GM19043 (cell line): ENCODE results near the gene ECE1.
"Not testable (repeated sequence)": the region's sequence is repeated elsewhere in the genome, so short reads cannot be mapped to it uniquely, and the experiment has no call there.

Experiments used
- ATAC-seq: cut with Tn5 transposase; IDR thresholded peaks from one replicate; pipeline ENCODE4 v1.9.1; 2021; ENCODE audit warnings: low read depth; ENCODE audit not compliant: unreplicated experiment

ECE1 gene

DNA sequence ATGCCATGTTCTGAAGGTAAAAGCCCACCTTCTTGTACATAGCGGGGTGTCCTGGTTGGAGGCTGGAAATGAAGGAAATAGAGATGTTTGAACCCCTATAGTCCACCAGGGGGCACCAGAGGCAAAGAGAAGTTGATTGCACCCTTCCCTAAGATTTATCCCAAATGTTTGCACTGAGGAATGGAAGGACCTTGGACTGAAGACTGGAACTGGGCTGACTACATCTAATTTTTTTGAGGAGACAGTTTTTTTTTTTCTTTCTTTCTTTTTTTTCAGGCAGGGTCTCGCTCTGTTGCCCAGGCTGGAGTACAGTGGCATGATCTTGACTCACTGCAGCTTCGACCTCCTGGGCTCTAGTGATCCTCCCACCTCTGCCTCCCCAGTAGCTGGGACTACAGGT is 58.2 kb downstream of the ECE1 start:
- no peak for ATAC-seq

DNA sequence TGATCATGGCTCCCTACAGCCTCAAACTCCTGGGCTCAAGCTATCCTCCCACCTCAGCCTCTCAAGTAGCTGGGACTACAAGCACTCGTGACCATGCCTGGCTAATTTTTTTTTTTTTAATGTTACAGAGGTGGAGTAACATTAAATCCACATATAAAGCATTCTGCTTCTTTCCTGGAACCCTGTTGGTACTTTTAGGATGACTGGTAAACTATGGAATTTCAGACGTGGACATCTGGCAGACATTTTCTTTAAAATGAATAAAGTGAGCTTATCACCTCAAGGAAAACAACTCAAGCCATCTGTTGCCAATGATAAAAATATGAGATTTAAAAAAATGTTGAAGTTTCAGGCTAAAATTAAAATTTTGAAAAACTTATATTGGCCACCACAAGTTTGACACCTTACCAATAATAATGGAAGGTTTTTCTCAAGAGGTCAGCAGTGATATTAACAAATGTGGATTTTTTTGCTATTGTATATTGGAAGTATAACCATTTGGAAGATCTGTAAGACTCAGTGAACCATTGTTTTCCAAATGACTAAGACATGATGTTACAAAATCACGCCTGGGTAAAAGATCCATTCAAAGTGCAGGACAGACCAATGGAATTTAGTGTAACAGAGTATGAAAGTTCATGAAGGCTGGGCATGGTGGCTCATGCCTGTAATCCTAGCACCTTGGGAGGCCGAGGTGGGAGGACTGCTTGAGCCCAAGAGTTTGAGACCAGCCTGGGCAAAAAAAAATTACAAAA is 60.8 kb downstream of the ECE1 start:
- no peak for ATAC-seq

DNA sequence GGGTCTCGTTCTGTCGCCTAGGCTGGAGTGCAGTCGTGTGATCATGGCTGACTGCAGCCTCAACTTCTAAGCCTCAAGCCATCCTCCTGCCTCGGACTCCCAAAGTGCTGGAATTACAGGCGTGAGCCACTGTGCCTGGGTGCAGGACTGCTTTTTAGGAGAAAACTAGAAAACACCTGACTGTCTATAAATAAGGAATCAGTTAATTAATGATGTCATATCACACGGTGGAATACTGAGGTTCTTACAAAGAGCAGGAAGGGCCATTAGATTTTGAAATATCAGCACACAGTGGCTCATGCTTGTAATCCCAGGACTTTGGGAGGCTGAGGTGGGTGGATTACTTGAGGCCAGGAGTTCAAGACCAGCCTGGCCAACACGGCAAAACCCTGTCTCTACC is 62.0 kb downstream of the ECE1 start:
- ATAC-seq, result not testable (repeated sequence)

DNA sequence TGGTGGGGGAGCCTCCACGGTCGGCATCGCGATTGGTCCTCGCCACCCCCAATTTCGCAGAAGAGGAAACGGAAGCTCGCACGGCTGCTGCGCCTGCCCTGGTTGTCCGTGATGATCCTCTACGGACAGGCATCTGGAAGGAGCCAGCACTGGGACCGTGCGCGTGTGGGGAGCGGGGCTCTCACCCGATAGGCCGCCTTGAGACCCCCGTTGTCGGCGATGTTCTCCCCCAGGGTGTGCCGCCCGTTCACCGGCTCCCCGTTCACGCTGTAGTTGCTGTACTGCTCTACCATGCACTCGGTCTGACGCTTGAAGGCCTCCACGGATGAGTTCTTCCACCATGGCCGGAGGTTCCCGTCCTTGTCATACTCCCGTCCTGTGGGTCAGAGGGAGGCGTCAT is 65.2 kb downstream of the ECE1 start:
- no peak for ATAC-seq

DNA sequence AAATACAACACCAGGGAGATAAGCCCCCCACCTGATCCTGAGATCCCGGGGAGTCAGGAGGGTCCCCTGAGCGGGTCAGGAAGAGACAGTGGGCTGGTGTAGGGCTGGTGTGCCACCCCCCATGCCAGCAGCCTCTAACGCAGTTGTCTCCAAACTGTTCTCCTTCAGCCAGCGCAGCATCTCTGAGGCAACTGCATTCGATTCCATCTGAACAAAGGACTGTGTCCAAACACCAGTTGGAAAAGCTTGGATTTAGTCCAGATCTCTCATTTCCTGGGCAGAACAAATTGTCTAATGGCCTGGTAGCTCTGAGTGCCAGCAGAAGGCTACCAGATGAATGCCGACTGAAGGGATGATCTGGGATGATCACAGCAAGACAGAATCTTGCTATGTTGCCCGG is 69.4 kb downstream of the ECE1 start:
- ATAC-seq, result no peak

DNA sequence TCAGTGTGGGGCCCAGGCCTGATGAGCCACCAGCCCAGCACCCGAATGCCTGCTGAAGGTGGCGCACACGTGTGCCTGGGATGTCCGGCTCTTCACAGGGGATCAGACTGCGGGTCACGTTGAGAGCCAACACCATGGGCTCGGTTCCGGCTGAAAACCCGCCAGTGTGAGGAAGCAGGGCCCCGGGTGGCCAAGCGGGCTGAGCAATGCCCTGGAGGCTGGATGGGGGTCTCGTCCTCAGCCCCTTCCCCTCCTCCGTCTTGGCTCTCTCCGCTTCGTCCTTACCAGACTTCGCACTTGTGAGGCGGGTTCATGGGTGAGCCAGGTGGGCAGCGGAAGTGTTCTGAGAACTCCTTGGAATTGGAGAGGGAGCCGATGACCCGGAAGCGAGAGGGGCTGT is 70.6 kb downstream of the ECE1 start:
- no peak for ATAC-seq

DNA sequence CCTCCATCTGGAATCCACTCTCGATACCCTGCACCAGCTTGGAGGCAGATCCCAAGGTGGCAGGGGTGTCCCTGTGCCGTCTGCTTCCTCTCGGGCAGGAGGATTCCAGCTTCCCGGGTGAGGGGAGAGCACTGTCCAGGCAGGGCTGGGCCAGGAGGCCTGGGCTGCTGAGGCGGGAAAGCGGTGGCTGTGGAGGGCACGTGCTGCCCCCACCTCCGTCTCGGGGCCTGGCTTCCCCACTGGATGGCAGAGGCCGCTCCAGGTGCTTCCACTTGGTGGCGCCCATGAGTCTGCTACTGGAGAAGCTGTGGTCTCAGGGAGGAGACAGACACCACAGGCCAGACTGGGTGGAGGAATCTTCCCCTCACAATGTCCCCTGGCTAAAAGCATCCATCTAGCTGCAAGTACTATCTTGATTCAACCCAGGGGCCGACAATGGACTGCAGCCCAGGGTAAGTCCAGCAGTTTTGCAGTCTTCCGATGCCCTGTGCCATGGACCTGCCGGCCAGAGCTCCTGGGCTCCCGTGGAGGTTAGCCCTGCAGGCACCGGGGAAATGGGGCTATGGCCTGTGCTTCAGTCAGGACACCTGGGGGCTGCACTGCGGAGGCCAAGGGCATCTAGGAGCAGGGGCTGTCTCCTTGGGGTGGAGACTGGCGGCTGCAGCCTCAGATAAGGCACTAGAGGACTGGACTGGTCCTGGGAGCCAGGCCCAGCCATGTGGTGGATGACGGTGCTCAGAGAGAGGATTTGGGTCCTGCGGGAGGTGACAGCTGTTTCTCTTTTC is 72.3 kb downstream of the ECE1 start:
- no peak for ATAC-seq

DNA sequence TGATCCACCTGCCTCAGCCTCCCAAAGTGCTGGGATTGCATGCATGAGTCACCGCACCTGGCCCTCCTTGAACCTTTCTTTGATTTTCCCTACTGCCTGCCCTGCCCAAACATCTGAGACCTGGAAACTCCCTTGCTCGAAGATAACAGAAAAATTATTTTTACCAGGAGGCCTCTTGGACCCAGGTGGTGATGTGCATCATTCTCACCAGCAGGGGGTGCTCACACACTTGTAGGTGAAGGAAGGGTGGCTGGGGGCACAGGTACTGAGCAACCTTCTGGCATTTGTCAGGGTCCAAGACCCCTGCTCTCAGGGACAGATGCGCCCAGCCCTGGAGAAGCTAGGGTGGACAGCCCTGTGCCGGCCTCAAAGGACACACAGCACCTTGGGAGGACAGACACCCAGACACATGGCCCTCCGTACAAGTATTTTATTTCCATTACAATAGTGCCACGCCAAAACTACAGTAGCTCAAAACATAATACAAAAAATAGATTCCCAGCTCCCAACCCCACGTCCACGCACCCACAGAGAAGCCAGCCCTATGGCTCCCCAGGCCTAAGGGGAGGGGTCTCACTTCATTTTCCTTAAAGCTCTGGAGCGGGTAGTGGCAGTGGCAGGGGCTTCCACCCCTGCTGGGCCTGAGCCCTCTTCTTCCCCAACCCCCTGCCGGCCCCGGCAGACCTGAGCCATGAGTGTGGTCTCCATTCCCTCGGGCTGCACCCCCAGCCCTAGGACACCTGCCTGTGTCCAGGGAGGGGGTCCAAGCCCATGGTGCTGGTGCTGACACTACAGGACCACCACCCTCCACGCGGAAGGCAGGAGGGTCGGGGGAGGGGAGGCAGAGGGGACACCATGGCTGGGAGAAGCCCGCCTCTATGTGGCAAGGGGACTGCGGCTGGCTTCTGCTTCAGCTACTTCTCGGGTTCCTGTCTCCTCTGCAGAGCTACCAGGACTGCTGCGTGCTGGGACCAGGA is 73.1 kb downstream of the ECE1 start:
- no peak for ATAC-seq

DNA sequence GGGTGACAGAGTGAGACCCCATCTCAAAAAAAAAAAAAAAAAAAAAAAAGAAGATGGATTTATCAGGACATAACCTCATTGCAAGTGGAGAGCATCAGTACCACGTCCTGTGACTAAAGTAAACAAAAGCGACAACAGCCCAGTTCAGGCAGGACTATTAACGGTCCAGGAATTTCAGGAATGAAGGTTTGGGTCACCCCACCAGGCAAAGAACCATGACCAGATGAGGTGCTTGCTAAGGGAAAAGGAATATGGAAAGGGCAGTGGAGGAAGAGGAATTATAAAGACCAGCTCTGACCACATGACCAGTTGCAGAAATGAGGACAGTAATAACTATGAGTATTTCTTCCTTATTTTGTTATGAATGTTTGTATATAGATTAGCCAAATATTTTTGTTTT is 78.1 kb downstream of the ECE1 start:
- ATAC-seq, result no peak

DNA sequence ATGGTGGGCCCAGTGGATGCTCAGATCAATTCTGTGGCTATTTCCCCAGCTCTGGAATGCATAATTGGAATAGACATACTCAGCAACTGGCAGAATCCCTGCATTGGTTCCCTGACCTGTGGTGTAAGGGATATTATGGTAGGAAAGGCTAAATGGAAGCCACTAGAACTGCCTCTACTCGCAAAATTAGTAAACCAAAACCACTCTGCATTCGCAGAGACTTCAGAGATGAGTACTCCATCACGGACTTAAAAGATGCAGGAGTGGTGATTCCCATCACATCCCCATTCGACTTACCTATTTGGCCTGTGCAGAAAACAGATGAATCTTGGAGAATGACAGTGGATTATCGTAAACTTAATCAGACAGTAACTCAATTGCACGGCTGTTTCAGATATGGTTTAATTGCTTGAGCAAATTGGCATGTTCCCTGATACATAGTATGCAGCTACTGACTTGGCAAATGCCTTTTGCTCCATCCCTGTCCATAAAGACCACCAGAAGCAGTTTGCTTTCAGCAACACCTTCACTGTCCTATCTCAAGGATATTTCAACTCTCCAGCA is 82.0 kb downstream of the ECE1 start:
- ATAC-seq, result not testable (repeated sequence)

DNA sequence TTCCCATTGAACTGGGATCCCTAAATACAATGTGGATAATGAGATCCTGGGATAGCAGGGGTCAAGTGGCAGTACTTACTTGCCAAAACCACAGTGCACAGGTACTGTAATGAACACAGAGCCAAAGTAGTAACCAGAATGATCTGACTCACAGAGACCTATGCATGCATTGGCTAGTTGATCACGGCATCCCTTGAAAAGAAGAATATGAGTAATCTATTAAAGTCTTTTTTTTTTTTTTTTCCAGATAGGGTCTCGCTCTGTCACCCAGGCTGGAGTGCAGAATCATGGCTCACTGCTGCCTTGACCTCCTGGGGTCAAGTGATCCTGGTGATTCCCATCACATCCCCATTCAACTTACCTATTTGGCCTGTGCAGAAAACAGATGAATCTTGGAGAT is 84.1 kb downstream of the ECE1 start:
- no peak for ATAC-seq

DNA sequence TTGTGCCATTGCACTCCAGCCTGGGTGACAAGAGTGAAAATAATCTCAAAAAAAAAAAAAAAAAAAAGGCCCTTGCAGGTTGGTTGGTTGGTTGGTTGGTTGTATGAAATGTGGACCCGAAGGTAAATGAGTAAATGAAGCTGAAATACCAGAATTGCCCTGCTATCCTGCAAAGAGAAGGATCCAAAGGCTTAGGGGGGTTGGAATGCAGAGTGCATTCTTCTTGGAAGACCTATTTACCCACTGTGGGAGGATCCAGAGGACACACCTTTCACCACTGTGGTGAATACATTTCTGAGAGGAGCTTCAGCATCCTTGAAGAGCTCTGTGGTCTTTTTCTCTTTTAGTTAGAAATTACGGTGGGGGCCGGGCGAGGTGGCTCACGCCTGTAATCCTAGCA is 84.8 kb downstream of the ECE1 start:
- ATAC-seq, result no peak

DNA sequence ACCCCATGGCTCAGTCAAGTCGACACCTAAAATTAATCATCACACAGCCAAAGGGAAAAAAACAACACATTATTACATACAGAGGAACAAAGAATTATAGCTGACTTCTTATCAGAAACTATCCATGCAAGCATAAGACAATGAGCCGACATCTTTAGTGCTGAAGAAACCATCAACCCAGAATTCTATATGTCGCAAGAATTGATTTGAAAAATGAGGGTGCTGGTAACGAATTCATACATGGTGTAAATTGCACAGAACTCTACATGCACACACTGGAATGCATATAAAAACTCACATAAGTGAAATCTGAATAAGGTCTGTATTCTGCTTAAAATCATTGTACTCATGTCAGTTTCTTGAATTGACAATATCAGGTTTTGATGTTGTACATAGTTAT is 88.6 kb downstream of the ECE1 start:
- ATAC-seq, result no peak

DNA sequence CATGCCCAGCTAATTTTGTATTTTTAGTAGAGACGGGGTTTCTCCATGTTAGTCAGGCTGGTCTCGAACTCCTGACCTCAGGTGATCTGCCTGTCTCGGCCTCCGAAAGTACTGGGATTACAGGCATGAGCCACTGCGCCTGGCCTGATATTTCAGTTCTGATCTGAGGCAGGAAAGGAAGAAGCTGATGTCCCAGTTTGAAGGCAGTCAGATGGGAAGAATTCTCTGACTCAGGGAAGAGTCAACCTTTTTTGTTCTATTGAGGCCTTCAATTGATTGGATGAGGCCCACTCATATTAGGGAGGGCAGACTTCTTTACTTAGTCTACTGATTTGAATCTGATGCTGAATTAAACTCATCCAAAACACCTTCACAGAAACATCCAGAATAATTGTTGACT is 89.0 kb downstream of the ECE1 start:
- ATAC-seq, result not testable (repeated sequence)

DNA sequence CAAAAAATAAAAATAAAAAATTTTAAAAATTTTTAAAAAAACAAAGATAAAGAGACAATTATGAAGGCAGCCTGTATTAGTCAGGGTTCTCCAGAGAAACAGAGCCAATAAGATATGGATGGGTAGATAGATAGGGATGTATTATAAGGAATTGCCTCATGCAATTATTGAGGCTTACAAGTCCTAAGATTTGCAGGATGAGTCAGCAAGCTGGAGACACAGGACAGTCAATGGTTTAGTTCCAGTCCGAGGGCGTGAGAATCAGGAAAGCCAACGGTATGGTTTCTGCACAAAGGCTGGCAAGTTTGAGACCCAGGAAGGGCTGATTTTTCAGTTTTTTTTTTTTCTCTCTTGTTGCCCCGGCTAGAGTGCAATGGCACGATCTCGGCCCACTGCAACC is 89.5 kb downstream of the ECE1 start:
- no peak for ATAC-seq

DNA sequence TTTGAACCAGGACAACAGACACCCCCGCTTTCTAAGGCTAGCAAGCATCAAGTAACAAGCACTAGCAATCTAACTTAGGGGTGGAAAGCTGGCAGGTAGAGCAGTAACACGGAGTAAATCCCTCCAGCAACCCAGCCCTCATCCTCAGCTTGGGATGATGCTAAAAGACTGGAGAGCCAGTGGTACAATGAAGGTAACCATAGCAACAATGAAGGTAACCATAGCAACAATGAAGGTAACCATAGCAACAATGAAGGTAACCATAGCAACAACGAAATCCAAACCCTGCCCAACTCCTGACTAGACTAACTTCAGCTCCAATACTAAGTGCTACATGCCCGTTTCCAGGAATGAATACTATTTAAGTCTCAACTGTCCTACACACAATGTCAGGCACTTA is 91.3 kb downstream of the ECE1 start:
- no peak for ATAC-seq

DNA sequence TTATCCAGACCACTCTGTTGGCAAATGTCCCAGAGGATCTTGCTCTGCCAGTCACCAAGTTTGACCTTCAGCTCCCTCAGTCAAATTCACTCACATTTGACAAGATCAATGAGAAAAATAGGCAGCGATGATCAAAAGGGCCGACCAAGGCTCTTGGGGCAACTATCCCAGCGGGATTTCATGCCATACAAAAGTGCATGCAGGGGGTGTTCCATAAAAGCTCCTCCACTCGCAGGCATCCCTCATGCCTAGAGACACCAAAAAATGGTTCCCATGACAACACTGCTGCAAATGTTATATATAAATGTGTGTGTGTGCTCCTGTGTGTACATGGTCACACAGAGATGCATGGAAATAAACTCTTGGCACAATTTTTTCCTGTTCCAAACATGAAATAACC is 97.4 kb downstream of the ECE1 start:
- no peak for ATAC-seq

DNA sequence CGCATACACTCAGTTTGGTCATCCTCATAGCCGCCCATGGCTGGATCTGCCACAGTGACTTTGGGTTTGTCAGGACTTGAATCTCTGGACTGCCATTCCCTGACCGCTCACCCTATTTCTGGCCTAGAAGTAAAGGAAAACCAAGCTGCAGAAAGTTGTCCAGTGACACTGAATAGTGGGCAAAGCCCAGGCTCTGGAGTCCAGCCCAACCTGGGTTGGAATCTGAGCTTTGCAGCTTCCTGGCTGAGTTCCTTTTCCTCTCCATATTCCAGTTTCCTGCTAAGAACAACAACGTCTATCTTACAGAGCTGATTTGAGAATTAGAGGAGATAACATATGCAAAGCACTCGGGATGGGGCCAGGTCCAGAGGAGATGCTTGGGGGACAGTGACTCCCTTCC is 98.0 kb downstream of the ECE1 start:
- no peak for ATAC-seq

DNA sequence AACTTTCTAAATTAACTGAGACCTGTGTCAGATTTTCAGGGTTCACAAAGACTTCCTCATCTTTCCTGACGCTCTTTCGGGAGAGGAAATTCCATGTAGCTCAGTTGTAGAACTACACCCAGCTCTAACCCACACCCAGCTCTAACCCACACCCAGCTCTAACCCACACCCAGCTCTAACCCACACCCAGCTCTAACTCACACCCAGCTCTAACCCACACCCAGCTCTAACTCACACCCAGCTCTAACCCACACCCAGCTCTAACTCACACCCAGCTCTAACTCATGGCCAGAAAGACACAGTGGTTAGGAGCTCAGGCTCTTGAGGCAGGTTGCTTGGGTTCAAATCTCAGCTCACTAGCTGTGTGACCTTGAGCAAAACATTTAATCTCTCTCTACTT is 99.5 kb downstream of the ECE1 start:
- not testable (repeated sequence) for ATAC-seq

DNA sequence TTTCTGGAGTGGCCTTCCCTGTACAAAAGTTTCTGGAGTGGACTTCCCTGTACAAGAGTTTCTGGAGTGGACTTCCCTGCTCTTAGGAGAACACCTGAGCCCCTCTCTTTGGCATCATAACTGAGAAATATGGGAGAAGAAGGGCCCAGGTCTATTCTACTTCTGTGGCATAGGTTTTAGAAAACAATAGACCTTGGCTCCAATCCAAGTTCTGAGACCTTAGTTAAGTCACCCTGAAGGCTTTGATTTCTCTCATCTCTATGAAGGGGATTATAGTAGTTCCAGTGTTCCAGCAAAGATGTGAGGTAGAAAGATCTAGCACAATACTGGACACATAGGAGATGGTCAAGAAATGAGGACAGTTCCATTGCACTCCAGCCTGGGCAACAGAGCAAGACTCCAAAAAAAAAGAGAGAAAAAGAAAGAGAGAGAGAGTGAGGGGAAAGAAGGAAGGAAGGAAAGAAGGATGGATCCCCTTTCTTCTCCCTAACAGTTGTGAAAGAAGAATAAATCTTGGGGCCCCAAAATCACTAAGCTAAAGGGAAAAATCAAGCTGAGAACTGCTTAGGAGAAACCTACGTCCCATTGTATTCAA is 100.3 kb downstream of the ECE1 start:
- no peak for ATAC-seq
